ENCODE results near the gene PSMA2. TPM values are rescaled to one million over a fixed set of nuclear protein-coding genes. Genes with fewer than 3 reads are reported as not detected.
A peak's percentile ranks its signal among the peaks of the same experiment; 100 is the strongest.

Gene PSMA2
- total RNA-seq, 1 donor from 2014 or later: 60.8 TPM

- TF ChIP-seq, protein P1, sequence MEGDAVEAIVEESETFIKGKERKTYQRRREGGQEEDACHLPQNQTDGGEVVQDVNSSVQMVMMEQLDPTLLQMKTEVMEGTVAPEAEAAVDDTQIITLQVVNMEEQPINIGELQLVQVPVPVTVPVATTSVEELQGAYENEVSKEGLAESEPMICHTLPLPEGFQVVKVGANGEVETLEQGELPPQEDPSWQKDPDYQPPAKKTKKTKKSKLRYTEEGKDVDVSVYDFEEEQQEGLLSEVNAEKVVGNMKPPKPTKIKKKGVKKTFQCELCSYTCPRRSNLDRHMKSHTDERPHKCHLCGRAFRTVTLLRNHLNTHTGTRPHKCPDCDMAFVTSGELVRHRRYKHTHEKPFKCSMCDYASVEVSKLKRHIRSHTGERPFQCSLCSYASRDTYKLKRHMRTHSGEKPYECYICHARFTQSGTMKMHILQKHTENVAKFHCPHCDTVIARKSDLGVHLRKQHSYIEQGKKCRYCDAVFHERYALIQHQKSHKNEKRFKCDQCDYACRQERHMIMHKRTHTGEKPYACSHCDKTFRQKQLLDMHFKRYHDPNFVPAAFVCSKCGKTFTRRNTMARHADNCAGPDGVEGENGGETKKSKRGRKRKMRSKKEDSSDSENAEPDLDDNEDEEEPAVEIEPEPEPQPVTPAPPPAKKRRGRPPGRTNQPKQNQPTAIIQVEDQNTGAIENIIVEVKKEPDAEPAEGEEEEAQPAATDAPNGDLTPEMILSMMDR (IDR thresholded peaks at IDR 0.05): no peak
- Mint-ChIP-seq H3K27me3 (ENCODE audit: low read depth) (peaks cover 2% of the 10 kb centered on the region), H3K27ac (ENCODE audit: unreplicated experiment) (no peak overlapping the region), H3K9me3 (ENCODE audit: low read depth) (no peaks in the 10 kb centered on the region), H3K4me3 (ENCODE audit: unreplicated experiment) (no peak overlapping the region), H3K4me1 (ENCODE audit: low read depth) (peaks cover 27% of the 10 kb centered on the region), H3K36me3 (ENCODE audit: low read depth) (peaks cover 3% of the 10 kb centered on the region)
- DNase-seq (ENCODE audit: low spot score): no peak
Observed at GRCh38 chr7:42976371-42976770, 44.4 kb upstream of the PSMA2 start.

- Mint-ChIP-seq H3K4me3 (ENCODE audit: unreplicated experiment) (peak overlapping the region; percentile 26), H3K4me1 (ENCODE audit: low read depth) (peaks cover 27% of the 10 kb centered on the region), H3K36me3 (ENCODE audit: low read depth) (peaks cover 3% of the 10 kb centered on the region), H3K27me3 (ENCODE audit: low read depth) (no peaks in the 10 kb centered on the region), H3K9me3 (ENCODE audit: low read depth) (no peaks in the 10 kb centered on the region), H3K27ac (ENCODE audit: unreplicated experiment) (peak overlapping the region; percentile 95)
- DNase-seq (ENCODE audit: low spot score): no peak
- TF ChIP-seq, protein P1 (IDR thresholded peaks at IDR 0.05): no peak
Observed at GRCh38 chr7:42972699-42973500, 40.9 kb upstream of the PSMA2 start.

DNA sequence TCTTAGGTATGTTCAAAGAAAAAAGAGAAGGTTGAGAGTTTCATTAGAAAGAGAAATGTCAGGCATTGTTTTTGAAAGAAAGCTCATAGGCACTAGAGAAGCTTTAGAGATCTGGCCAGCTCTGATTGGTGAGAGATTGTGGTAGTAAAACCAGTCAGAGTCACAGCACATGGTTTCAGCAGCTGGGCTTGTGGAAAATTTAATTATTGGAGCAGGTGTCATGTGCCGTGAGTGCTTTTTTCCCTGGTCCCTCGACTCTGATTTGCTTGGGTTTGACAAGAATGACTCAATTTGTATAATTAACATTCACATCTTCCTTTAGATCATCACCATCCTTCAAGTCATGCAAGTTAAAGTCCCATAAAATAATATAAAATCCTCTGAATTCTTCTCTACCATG is 35.4 kb upstream of the PSMA2 start:
- Mint-ChIP-seq H3K4me1 (ENCODE audit: low read depth) (peaks cover 5% of the 10 kb centered on the region), H3K27me3 (ENCODE audit: low read depth) (no peaks in the 10 kb centered on the region), H3K36me3 (ENCODE audit: low read depth) (no peaks in the 10 kb centered on the region), H3K4me3 (ENCODE audit: unreplicated experiment) (no peak overlapping the region), H3K27ac (ENCODE audit: unreplicated experiment) (no peak overlapping the region), H3K9me3 (ENCODE audit: low read depth) (no peaks in the 10 kb centered on the region)
- TF ChIP-seq, protein P1 (IDR thresholded peaks at IDR 0.05): no peak
- DNase-seq (ENCODE audit: low spot score): no peak

- H3K27ac Mint-ChIP-seq (ENCODE audit: unreplicated experiment): no peak overlapping the region
- DNase-seq (ENCODE audit: low spot score): no peak
- TF ChIP-seq, protein P1 (IDR thresholded peaks at IDR 0.05): no peak
- H3K9me3 Mint-ChIP-seq (ENCODE audit: low read depth): no peaks in the 10 kb centered on the region
- no peaks in the 10 kb centered on the region for H3K36me3 Mint-ChIP-seq (ENCODE audit: low read depth)
- no peaks in the 10 kb centered on the region for H3K4me1 Mint-ChIP-seq (ENCODE audit: low read depth)
- no peak overlapping the region for H3K4me3 Mint-ChIP-seq (ENCODE audit: unreplicated experiment)
- H3K27me3 Mint-ChIP-seq (ENCODE audit: low read depth): peaks cover 2% of the 10 kb centered on the region
Observed at GRCh38 chr7:42964849-42965805, 33.2 kb upstream of the PSMA2 start.

DNA sequence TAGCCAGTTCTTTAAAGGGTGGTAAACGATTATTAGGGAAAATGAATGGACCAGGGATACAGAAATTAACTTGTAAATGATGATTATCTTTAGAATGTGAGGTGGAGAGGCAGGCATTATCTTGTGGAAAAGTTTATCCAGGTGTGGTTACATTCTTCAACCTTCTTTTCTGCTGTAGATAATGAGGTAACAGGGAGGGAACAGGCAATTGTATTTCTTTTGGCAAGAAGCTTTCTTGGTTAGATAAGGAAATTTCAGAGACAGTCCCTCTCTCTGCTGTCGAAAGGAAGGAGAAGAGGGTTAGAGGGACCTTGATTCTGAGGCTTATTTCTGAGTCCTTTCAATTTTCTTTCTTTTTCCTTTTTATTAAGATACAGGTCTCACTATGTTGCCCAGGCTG is 32.3 kb upstream of the PSMA2 start:
- no peaks in the 10 kb centered on the region for H3K36me3 Mint-ChIP-seq (ENCODE audit: low read depth)
- no peaks in the 10 kb centered on the region for H3K9me3 Mint-ChIP-seq (ENCODE audit: low read depth)
- no peak for DNase-seq (ENCODE audit: low spot score)
- H3K4me3 Mint-ChIP-seq (ENCODE audit: unreplicated experiment): no peak overlapping the region
- H3K27ac Mint-ChIP-seq (ENCODE audit: unreplicated experiment): no peak overlapping the region
- H3K4me1 Mint-ChIP-seq (ENCODE audit: low read depth): no peaks in the 10 kb centered on the region
- TF ChIP-seq, protein P1 (IDR thresholded peaks at IDR 0.05): no peak
- peaks cover 2% of the 10 kb centered on the region for H3K27me3 Mint-ChIP-seq (ENCODE audit: low read depth)

All from chondrocyte (in vitro differentiated cells).